CD4-positive, alpha-beta T cell (primary cell): ENCODE data around the gene ABHD1. TPM values are rescaled to one million over a fixed set of nuclear protein-coding genes. Genes with fewer than 3 reads are reported as not detected.

ENCODE experiments used
- ATAC-seq: fragments of 200-7000 bp; cut with Tn5 transposase; one replicate; pipeline ENCODE4 v1.10.0; 2022; ENCODE audit warnings: mild to moderate bottlenecking; ENCODE audit not compliant: poor library complexity
- CTCF ChIA-PET: fragments of 350-600 bp; sonication (Branson Sonifier 250); formaldehyde crosslinking; loops from one replicate; lab custom pipeline; 2021; ENCODE audit warnings: antibody characterized with exemption, inconsistent platforms; lab: Charles Lee
- POLR2A ChIA-PET: fragments of 350-600 bp; sonication (Branson Sonifier 250); formaldehyde crosslinking; loops from one replicate; lab custom pipeline; 2021; ENCODE audit warnings: antibody characterized with exemption, inconsistent platforms; lab: Charles Lee
- DNase-seq, 14 experiments: peaks; one replicate each; pipeline ENCODE4 v3.0.0-alpha.2; 2013 to 2020; ENCODE audit warnings: mixed read lengths in 2 of 14
- H3K27ac ChIP-seq, 2 donors: one replicate each; pipeline versions ENCODE4 v1.5.1 to v1.7.0; 2013; ENCODE audit warnings: low read length in 2 of 2, low read depth in 1 of 2, mild to moderate bottlenecking in 1 of 2
- H3K27me3 ChIP-seq, 2 experiments: 1 replicate in 1 of 2; 2 replicates in 1 of 2; pipeline versions ENCODE4 v1.6.1 to v1.7.0; 2013; ENCODE audit warnings: low read length in 2 of 2, control low read depth in 1 of 2, mild to moderate bottlenecking in 1 of 2, moderate library complexity in 1 of 2; ENCODE audit not compliant: insufficient read depth in 2 of 2, control insufficient read depth in 1 of 2
- H3K36me3 ChIP-seq: one replicate; pipeline ENCODE4 v1.6.1; 2013; ENCODE audit warnings: low read length, control low read depth; ENCODE audit not compliant: insufficient read depth
- H3K4me1 ChIP-seq: one replicate; pipeline ENCODE4 v1.6.1; 2013; ENCODE audit warnings: low read length, control low read depth; ENCODE audit not compliant: insufficient read depth
- H3K4me3 ChIP-seq: one replicate; pipeline ENCODE4 v1.5.1; 2013; ENCODE audit warnings: mild to moderate bottlenecking, low read length, moderate library complexity
- H3K9me3 ChIP-seq, 2 experiments: 1 replicate in 1 of 2; 2 replicates in 1 of 2; pipeline versions ENCODE4 v1.6.1 to v1.7.0; 2013; ENCODE audit warnings: low read length in 2 of 2, mild to moderate bottlenecking in 2 of 2, control low read depth in 1 of 2, moderate library complexity in 1 of 2; ENCODE audit not compliant: control insufficient read depth in 1 of 2, insufficient read depth in 1 of 2
- H3K27ac Mint-ChIP-seq: one replicate; pipeline ENCODE4 v1.8.0; 2020; ENCODE audit warnings: mixed read lengths
- H3K27me3 Mint-ChIP-seq: one replicate; pipeline ENCODE4 v1.8.0; 2021; ENCODE audit warnings: mixed read lengths
- H3K36me3 Mint-ChIP-seq: one replicate; pipeline ENCODE4 v1.8.0; 2021; ENCODE audit warnings: low read depth, mixed read lengths
- H3K4me1 Mint-ChIP-seq: one replicate; pipeline ENCODE4 v1.8.0; 2021; ENCODE audit warnings: low read depth, mixed read lengths
- H3K4me3 Mint-ChIP-seq: one replicate; pipeline ENCODE4 v1.8.0; 2020; ENCODE audit warnings: mild to moderate bottlenecking, mixed read lengths
- H3K9me3 Mint-ChIP-seq: one replicate; pipeline ENCODE4 v1.8.0; 2020; ENCODE audit warnings: mixed read lengths
- CTCF ChIP-seq: fragments of 200-600 bp; IDR thresholded peaks from one replicate; pipeline ENCODE4 v1.8.0; 2022; ENCODE audit warnings: antibody characterized with exemption, mild to moderate bottlenecking
- intact Hi-C, 2 experiments: fragments of 100-400 bp; cut with DNase I in 1 of 2; cut with micrococcal nuclease in 1 of 2; formaldehyde crosslinking; loops; one replicate each; pipeline versions ENCODE4 v1.15.1 to v1.9.0; 2023 to 2025; cut with DNase I, micrococcal nuclease
- total RNA-seq, 174 experiments: library from RNA in 2 of 174; stranded (reverse) in 2 of 174; gene quantifications; one replicate each; pipeline ENCODE4 v1.2.3 and lab custom pipeline; 2021 to 2026

The ABHD1 gene
- total RNA-seq, 2 experiments from 2014 or later: 1.0 to 1.3 TPM

- no peaks in the 10 kb centered on the region for H3K9me3 ChIP-seq
- intact Hi-C loops: no loop called here
- TF ChIP-seq CTCF: no peak
- ChIA-PET CTCF (interaction anchor here (0.6 kb wide), 1 partner anchor 32 kb away, joined by 3 read pairs; no protein-coding TSS in a partner anchor), POLR2A (interaction anchor here (13.4 kb wide), 1 partner anchor 21 kb away, joined by 301 read pairs; the partner anchor contains the start of gene AGBL5)
- peak overlapping the region; percentile 83 for H3K4me3 Mint-ChIP-seq
- H3K4me1 ChIP-seq: peaks cover 46% of the 10 kb centered on the region
- H3K27ac Mint-ChIP-seq: no peak overlapping the region
- H3K27me3 Mint-ChIP-seq: no peaks in the 10 kb centered on the region
- no peak overlapping the region for H3K27ac ChIP-seq
- H3K4me3 ChIP-seq: no peak overlapping the region
- DNase-seq: no peak
- peaks cover 64% of the 10 kb centered on the region for H3K4me1 Mint-ChIP-seq
- H3K27me3 ChIP-seq: no peaks in the 10 kb centered on the region
- no peak for ATAC-seq
- H3K36me3 ChIP-seq: no peaks in the 10 kb centered on the region
- H3K9me3 Mint-ChIP-seq: no peaks in the 10 kb centered on the region
- peaks cover 1% of the 10 kb centered on the region for H3K36me3 Mint-ChIP-seq
These were observed 47.3 kb upstream of the ABHD1 start for GRCh38 chr2:27076323-27076722.

GRCh38 chr2:27077231-27077630 lies 46.4 kb upstream of the ABHD1 start:
- intact Hi-C loops: no loop called here
- POLR2A ChIA-PET: interaction anchor here (13.4 kb wide), 1 partner anchor 22 kb away, joined by 301 read pairs; the partner anchor contains the start of gene AGBL5
- no peaks in the 10 kb centered on the region for H3K36me3 ChIP-seq
- CTCF ChIA-PET: no interaction called here
- ATAC-seq: no peak
- DNase-seq: no peak
- Mint-ChIP-seq H3K27me3 (no peaks in the 10 kb centered on the region), H3K9me3 (no peaks in the 10 kb centered on the region), H3K36me3 (no peaks in the 10 kb centered on the region), H3K4me3 (no peak overlapping the region), H3K4me1 (peaks cover 66% of the 10 kb centered on the region), H3K27ac (no peak overlapping the region)
- H3K4me1 ChIP-seq: peaks cover 51% of the 10 kb centered on the region
- H3K27me3 ChIP-seq: no peaks in the 10 kb centered on the region
- no peak overlapping the region for H3K4me3 ChIP-seq
- no peak overlapping the region for H3K27ac ChIP-seq
- no peaks in the 10 kb centered on the region for H3K9me3 ChIP-seq
- TF ChIP-seq CTCF: no peak

GRCh38 chr2:27078267-27079194 lies 45.1 kb upstream of the ABHD1 start, which contains the start of gene EMILIN1:
EMILIN1 (plus strand) TSS chr2:27078615; CDS start chr2:27079066, 451 bp downstream.
- no peaks in the 10 kb centered on the region for H3K36me3 Mint-ChIP-seq
- H3K27me3 Mint-ChIP-seq: no peaks in the 10 kb centered on the region
- ChIA-PET POLR2A (interaction anchor here (9.9 kb wide), 1 partner anchor 8 kb away, joined by 161 read pairs; the partner anchor contains the start of gene OST4), CTCF (no interaction called here)
- peaks cover 53% of the 10 kb centered on the region for H3K4me1 Mint-ChIP-seq
- no peaks in the 10 kb centered on the region for H3K27me3 ChIP-seq
- no peaks in the 10 kb centered on the region for H3K36me3 ChIP-seq
- H3K4me3 ChIP-seq: no peak within 1 kb of the TSS
- no peaks in the 10 kb centered on the region for H3K9me3 Mint-ChIP-seq
- H3K27ac Mint-ChIP-seq: no peak within 1 kb of the TSS
- DNase-seq: no peak
- intact Hi-C loops: no loop called here
- TF ChIP-seq CTCF: no peak
- H3K27ac ChIP-seq: no peak within 1 kb of the TSS
- H3K4me1 ChIP-seq: peaks cover 50% of the 10 kb centered on the region
- no peak within 1 kb of the TSS for H3K4me3 Mint-ChIP-seq
- H3K9me3 ChIP-seq: no peaks in the 10 kb centered on the region
- no peak for ATAC-seq
